ENCODE data around the gene ARHGAP31.
"Not testable (repeated sequence)": the region's sequence is repeated elsewhere in the genome, so short reads cannot be mapped to it uniquely, and the experiment has no call there.

Gene ARHGAP31

DNA sequence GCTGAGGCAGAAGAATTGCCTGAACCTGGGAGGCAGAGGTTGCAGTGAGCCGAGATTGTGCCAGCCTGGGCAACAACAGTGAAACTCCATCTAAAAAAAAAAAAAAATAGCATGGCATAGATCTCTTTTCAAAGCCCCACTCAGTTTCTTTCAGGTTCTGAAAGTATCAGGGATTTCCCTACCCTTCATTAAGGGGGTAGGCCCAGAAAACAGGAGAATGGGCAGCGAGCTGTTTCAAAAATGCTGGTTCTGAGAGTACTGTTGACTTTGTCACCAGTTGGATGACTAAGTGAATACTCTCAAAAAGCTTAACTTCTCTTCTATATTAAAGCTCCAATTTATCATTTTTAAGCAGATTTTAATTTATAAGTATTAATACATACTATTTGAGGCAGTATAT is 72.8 kb downstream of the ARHGAP31 start:
- no peak overlapping the region for H3K27ac ChIP-seq
- DNase-seq (ENCODE audit: low spot score): no peak
- ChIA-PET POLR2A (ENCODE audit: low non-redundant PET) (no interaction called here), CTCF (interaction anchor here (1.0 kb wide), 1 partner anchor 32 kb away, joined by 3 read pairs; no protein-coding TSS in a partner anchor)
- TF ChIP-seq, protein P1, sequence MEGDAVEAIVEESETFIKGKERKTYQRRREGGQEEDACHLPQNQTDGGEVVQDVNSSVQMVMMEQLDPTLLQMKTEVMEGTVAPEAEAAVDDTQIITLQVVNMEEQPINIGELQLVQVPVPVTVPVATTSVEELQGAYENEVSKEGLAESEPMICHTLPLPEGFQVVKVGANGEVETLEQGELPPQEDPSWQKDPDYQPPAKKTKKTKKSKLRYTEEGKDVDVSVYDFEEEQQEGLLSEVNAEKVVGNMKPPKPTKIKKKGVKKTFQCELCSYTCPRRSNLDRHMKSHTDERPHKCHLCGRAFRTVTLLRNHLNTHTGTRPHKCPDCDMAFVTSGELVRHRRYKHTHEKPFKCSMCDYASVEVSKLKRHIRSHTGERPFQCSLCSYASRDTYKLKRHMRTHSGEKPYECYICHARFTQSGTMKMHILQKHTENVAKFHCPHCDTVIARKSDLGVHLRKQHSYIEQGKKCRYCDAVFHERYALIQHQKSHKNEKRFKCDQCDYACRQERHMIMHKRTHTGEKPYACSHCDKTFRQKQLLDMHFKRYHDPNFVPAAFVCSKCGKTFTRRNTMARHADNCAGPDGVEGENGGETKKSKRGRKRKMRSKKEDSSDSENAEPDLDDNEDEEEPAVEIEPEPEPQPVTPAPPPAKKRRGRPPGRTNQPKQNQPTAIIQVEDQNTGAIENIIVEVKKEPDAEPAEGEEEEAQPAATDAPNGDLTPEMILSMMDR (conservative IDR thresholded peaks at IDR 0.05; ENCODE audit: low read depth): no peak

DNA sequence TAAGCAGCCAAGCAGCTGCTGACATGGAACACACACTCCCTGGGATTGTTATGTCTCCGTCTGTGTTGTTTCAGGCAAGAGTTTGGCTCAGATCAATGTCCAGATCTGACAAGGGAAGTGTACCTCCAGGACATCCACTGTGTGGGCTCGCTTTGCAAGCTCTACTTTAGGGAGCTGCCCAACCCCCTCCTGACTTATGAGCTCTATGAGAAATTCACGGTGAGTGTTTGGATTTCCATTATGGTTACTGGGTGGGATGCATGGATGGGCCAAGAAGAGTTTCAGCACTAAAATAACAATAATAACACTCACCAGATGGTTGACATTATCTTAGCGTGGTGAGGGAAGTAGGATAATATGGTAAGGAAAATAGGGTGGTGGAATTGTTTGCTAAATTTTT is 74.1 kb downstream of the ARHGAP31 start:
- DNase-seq (ENCODE audit: low spot score): no peak
- CTCF ChIA-PET: interaction anchor here (0.6 kb wide), 1 partner anchor 94 kb away, joined by 3 read pairs; no protein-coding TSS in a partner anchor
- TF ChIP-seq, protein P1 (conservative IDR thresholded peaks at IDR 0.05; ENCODE audit: low read depth): no peak
- POLR2A ChIA-PET (ENCODE audit: low non-redundant PET): no interaction called here
- no peak overlapping the region for H3K27ac ChIP-seq

DNA sequence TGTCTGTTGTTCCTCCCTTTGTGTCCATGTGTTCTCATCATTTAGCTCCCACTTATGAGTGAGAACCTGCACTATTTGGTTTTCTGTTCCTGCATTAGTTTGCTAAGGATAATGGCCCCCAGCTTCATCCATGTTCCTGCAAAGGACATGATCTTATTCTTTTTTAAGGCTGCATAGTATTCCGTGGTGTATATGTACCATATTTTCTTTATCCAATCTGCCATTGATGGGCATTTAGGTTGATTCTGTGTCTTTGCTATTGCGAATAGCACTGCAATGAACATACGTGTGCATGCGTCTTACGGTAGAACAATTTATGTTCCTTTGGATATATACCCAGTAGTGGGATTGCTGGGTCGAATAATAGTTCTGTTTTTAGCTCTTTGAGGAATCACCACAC is 77.6 kb downstream of the ARHGAP31 start:
- H3K27ac ChIP-seq; DNase-seq (ENCODE audit: low spot score); CTCF ChIA-PET; POLR2A ChIA-PET (ENCODE audit: low non-redundant PET): not testable (repeated sequence)

DNA sequence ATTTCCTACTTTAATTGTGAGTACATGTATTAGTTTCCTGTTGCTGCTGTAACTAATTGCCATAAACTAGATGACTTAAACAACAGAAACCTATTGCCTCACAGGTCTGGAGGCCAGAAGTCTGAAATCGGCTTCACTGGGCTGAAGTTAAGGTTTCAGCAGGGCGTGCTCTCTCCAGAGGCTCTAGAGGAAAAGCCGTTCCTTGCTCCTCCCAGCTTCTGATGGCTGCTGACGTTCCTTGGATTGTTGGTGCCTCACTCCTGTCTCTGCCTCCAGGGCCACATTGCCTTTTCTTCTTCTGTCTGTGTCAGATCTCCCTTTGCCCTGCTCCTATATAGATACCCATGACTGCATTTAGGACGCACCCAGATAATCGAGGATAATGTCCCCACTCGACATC is 80.9 kb downstream of the ARHGAP31 start:
- ChIA-PET POLR2A (ENCODE audit: low non-redundant PET) (no interaction called here), CTCF (interaction anchor here (0.5 kb wide), 1 partner anchor 373 kb away, joined by 4 read pairs; no protein-coding TSS in a partner anchor)
- no peak for DNase-seq (ENCODE audit: low spot score)
- H3K27ac ChIP-seq: no peak overlapping the region
- TF ChIP-seq, protein P1 (conservative IDR thresholded peaks at IDR 0.05; ENCODE audit: low read depth): no peak

DNA sequence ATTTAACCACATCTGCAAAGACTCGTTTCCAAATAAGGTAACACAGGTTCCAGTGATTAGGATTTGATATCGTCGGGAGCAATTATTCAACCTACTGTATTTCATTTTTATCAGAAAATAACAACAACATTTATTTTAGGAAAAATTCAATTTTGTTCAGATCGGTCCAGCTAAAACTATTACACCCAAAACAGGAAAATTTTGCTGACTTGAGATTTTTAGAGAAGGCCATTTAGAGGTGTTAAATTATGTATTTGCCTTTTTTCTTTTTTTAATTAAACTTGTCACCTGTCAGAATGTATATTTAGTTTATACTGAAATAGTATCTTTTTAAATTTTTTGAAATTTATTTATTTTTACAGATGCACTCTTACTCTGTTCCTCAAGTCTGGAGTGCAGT is 81.3 kb downstream of the ARHGAP31 start:
- ChIA-PET CTCF (no interaction called here), POLR2A (ENCODE audit: low non-redundant PET) (no interaction called here)
- TF ChIP-seq, protein P1 (conservative IDR thresholded peaks at IDR 0.05; ENCODE audit: low read depth): no peak
- no peak overlapping the region for H3K27ac ChIP-seq
- no peak for DNase-seq (ENCODE audit: low spot score)

DNA sequence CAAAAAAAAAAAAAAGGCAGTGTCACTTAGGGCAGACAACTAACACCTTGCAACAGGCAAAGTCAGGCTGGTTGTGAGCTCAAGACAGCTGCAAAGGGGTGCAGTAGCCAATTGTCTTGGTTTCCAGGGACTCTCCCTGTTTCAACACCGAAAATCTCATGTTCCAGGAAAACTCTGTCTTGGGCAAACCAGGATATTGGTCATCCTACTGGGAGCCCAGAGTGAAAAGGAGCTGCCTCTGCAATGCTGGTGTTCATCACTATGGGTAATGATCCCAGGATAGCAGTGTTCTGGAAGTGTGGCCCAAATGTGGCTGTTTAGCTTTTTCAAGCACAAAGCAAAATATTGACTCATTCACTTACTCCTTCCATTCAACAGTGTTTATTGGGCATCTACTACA is 82.6 kb downstream of the ARHGAP31 start:
- H3K27ac ChIP-seq: no peak overlapping the region
- ChIA-PET CTCF (no interaction called here), POLR2A (ENCODE audit: low non-redundant PET) (no interaction called here)
- TF ChIP-seq, protein P1 (conservative IDR thresholded peaks at IDR 0.05; ENCODE audit: low read depth): no peak
- DNase-seq (ENCODE audit: low spot score): no peak

DNA sequence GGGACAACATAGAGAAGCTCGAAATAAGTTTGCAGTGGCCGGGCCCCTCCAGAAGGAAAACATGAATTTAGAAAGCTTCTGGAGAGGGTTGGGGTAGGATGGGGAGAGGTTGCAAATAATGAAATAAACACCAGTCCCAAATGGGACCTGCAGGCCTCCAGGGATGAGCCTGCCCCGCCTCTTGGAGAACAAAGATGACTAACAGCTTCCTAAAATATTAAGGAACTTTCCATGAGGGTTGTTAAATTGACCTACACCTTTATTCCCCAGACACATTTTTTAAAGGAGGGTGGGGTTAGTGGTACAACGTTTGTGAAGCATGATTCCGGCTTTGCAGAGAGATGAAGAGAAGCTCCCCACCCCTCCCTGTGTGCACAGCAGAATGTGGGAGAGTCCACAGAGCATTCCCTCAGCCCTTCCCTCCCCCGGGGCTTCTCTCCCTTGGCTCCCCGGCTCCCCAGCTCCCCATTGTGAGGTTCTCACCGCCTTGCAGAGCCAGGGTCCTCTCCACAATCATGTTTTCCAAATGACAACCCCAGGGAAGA is 84.1 kb downstream of the ARHGAP31 start:
- TF ChIP-seq, protein P1 (conservative IDR thresholded peaks at IDR 0.05; ENCODE audit: low read depth): no peak
- CTCF ChIA-PET: interaction anchor here (0.6 to 0.9 kb wide), 4 partner anchors 10 to 271 kb away, joined by 3 to 4 read pairs (median 3); no protein-coding TSS in a partner anchor

More for the DNA sequence above, 84.1 kb downstream of the ARHGAP31 start:
- no peak overlapping the region for H3K27ac ChIP-seq
- POLR2A ChIA-PET (ENCODE audit: low non-redundant PET): no interaction called here
- no peak for DNase-seq (ENCODE audit: low spot score)

All from RWPE1 (cell line).